K562 (cell line): Measurements from ENCODE around the gene NEU1. TPM values are rescaled to one million over a fixed set of nuclear protein-coding genes. Genes with fewer than 3 reads are reported as not detected.

Experiments used
- ATF1 ChIP-seq, 2 experiments: fragments of 450-650 bp in 1 of 2; IDR thresholded peaks; 2 replicates each; pipeline ENCODE4 v1.6.1; 2016; ENCODE audit warnings: missing compliant biosample characterization in 1 of 2, missing genetic modification characterization in 1 of 2
- CCNT2 ChIP-seq: IDR thresholded peaks from 2 replicates; pipeline ENCODE4 v1.6.1; 2011; ENCODE audit warnings: borderline replicate concordance, low read depth, mild to moderate bottlenecking, moderate library complexity, mixed read lengths, low read length; ENCODE audit not compliant: insufficient read length; ENCODE audit errors: extremely low read depth
- CLOCK ChIP-seq: fragments of 250-450 bp; sonication (Bioruptor Pico); IDR thresholded peaks from 2 replicates; pipeline ENCODE4 v1.4.0; 2020; ENCODE audit warnings: mild to moderate bottlenecking, moderate library complexity, borderline replicate concordance
- CUX1 ChIP-seq: fragments of 200-800 bp; sonication (Bioruptor generic); IDR thresholded peaks from 2 replicates; pipeline ENCODE4 v1.6.1; 2016; ENCODE audit warnings: missing genetic modification characterization, missing compliant biosample characterization
- E2F8 ChIP-seq: fragments of 450-650 bp; IDR thresholded peaks from 2 replicates; pipeline ENCODE4 v1.7.1; 2018; ENCODE audit warnings: mild to moderate bottlenecking, low read depth; ENCODE audit not compliant: partially characterized antibody
- KDM4B ChIP-seq, 2 experiments: fragments of 450-650 bp in 1 of 2; sonication (generic) in 1 of 2; IDR thresholded peaks; 2 replicates each; pipeline ENCODE4 v1.6.1; 2016 to 2017; ENCODE audit warnings: borderline replicate concordance in 2 of 2, antibody characterized with exemption in 1 of 2, low read depth in 1 of 2, mild to moderate bottlenecking in 1 of 2
- MAX ChIP-seq: sonication (generic); formaldehyde crosslinking; IDR thresholded peaks from 2 replicates; pipeline ENCODE4 v1.9.0; 2022; ENCODE audit warnings: mild to moderate bottlenecking, missing genetic modification reagents
- NFIX ChIP-seq: fragments of 250-450 bp; sonication (Bioruptor Pico); IDR thresholded peaks from 2 replicates; pipeline ENCODE4 v1.4.0; 2020; ENCODE audit warnings: low read depth, mild to moderate bottlenecking, moderate library complexity
- RB1 ChIP-seq: fragments of 450-650 bp; IDR thresholded peaks from 2 replicates; pipeline ENCODE4 v1.6.1; 2017; ENCODE audit warnings: low read depth, mild to moderate bottlenecking
- RBBP5 ChIP-seq: fragments of 200-600 bp; sonication (generic); IDR thresholded peaks from 2 replicates; pipeline ENCODE4 v1.6.1; 2012; ENCODE audit warnings: borderline replicate concordance, mild to moderate bottlenecking, low read length, control low read depth, inconsistent platforms; ENCODE audit not compliant: insufficient read depth, poor library complexity, severe bottlenecking
- RHOXF2B ChIP-seq: fragments of 250-450 bp; sonication (Bioruptor Pico); conservative IDR thresholded peaks from 2 replicates; pipeline ENCODE4 v1.5.1; 2021
- SETDB1 ChIP-seq: IDR thresholded peaks from one replicate; pipeline ENCODE4 v1.6.1; 2012; ENCODE audit warnings: low read length, control low read depth, inconsistent platforms
- TAF1 ChIP-seq: IDR thresholded peaks from 2 replicates; pipeline ENCODE4 v1.6.1; 2011; ENCODE audit warnings: mild to moderate bottlenecking, low read length, moderate library complexity; ENCODE audit not compliant: insufficient read depth, control insufficient read depth, severe bottlenecking; ENCODE audit errors: extremely low read depth
- ZNF197 ChIP-seq: fragments of 200-800 bp; sonication (Bioruptor generic); IDR thresholded peaks from 2 replicates; pipeline ENCODE4 v1.6.1; 2016; ENCODE audit warnings: low read depth, missing genetic modification characterization, missing compliant biosample characterization
- ZNF695 ChIP-seq: fragments of 450-650 bp; formaldehyde crosslinking; IDR thresholded peaks from 2 replicates; pipeline ENCODE4 v1.4.0; 2020; ENCODE audit warnings: mild to moderate bottlenecking, moderate library complexity
- polyA plus RNA-seq, 8 experiments: library from polyadenylated mRNA; depleted of rRNA in 4 of 8; stranded (reverse) in 5 of 8; unstranded in 3 of 8; fragments of >200 nt; fragmentation: Nextera tagmentation in 2 of 8; fragmentation: Illumina TruSeq in 1 of 8; extraction: Ambion mirVana in 2 of 8; extraction: Trizol in 1 of 8; gene quantifications; 2 replicates each; pipeline versions ENCODE4 v1.2.1 to v1.2.3, GENCODE V29; 2011 to 2014; ENCODE audit warnings: inconsistent platforms in 1 of 8, missing spikeins in 1 of 8
- total RNA-seq, 7 experiments: library from RNA; depleted of rRNA in 6 of 7; stranded (reverse); fragments of >200 nt in 6 of 7; fragmentation: Illumina TruSeq in 2 of 7; extraction: Trizol in 2 of 7; gene quantifications; 2 replicates each; pipeline versions ENCODE4 v1.2.1 to v1.2.3, GENCODE V29; 2011 to 2021; ENCODE audit warnings: low replicate concordance in 1 of 7

Gene NEU1
- total and polyA plus RNA-seq, 9 of the 15 experiments (the other 6 are each of a cell fraction or from before 2014, with no cell fraction given) = 14.8 to 67.8 (median 51.0) TPM

GRCh38 chr6:31901953-31902643 is 39.5 kb upstream of the NEU1 start, which contains the start of gene ZBTB12 (continued):
- TF ChIP-seq CLOCK (CRISPR knock-in tag) (no peak), ATF1 (CRISPR knock-in tag; IDR thresholded peaks at IDR 0.05) (no peak), ATF1 (tag; IDR thresholded peaks at IDR 0.05) (peak; percentile 72), RB1 (peak; percentile 89; the same call in 1 of the 2 replicates), CUX1 (CRISPR knock-in tag) (no peak), ZNF197 (CRISPR knock-in tag) (peak; percentile 88), CCNT2 (peak; percentile 97), RHOXF2B (CRISPR knock-in tag) (no peak), SETDB1 (no peak), TAF1 (no peak), MAX (peak; percentile 47; the same call in 1 of the 2 replicates), KDM4B (IDR thresholded peaks at IDR 0.05; ENCODE audit: borderline replicate concordance in 2 of 2, low read depth in 1 of 2) (peak in 1 of 2 experiments; percentile 99; a peak in 2 of 4 replicates), ZNF695 (CRISPR knock-in tag) (no peak), E2F8 (no peak), NFIX (no peak), RBBP5 (peak; percentile 66)
